ENCODE results near the gene SAT2.

The SAT2 gene

DNA sequence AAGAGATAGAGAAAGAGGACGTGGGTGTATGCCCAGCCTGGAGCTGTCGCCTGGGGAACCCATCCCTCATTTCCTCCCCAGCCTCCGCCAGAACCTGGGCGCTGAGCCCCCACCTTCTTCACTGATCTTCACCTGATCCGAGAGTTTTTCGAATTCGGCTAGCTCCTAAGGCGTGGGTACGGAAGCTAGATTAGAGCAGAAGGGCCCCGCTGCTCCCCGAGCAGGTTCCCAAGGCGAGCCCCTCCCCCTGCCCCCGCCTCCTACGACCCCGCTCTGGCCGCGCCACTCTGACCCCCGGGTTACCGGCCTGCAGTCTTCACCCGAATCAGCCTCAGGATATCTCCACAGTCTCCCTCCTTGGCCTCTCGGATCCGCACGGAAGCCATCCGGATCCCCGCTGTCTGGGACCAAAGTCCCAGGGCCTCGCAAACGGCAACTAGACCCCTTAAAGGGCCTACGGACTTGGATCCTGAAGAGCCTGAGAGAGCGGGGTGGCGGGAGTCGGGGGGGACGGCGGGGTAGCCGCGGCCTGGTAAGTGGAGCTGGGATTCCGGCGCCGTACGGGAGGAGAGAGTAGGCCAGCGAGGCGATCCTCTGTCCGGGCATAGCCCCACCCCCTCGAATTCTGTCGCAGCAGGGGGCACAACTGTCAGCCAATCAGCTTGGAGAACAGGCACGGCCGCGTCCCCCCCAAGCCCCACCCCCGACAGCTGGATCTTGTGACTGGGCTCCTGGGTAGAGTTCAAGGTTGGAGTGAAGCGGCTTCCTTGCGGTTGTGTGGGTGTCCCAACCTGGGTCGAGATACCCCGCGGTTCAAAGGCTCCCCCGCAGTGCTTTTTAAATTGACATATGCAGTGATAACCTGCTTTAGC, at the start of gene SAT2:
Gene SAT2 (minus strand): TSS at position 572 of the 872 bp plus-strand sequence. CDS start 186 bp downstream, at position 386.
- DNase-seq, result peak; percentile 87

DNA sequence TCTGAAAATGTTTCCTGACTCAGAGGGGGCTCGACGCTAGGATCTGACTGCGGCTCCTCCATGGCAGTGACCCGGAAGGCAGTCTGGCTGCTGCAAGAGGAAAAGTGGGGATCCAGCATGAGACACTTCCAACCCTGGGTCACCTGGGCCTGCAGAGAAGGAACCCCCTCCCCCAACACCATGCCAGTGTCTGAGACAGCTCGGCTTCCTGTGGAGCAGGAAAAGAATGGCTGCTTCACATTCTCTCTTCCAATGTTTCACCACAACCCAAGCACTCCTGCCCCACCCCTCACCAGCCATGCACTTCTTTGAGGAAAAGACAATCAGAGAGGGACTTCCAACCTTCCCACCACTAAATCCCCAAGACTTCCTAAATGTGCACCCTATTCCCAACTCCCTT, 48.9 kb upstream of the SAT2 start:
- DNase-seq, result no peak

DNA sequence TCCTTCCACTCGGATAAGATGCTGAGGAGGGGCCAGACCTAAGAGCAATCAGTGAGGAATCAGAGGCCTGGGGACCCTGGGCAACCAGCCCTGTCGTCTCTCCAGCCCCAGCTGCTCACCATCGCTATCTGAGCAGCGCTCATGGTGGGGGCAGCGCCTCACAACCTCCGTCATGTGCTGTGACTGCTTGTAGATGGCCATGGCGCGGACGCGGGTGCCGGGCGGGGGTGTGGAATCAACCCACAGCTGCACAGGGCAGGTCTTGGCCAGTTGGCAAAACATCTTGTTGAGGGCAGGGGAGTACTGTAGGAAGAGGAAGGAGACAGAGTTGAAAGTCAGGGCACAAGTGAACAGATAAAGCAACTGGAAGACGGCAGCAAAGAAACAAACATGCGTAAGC, 47.3 kb upstream of the SAT2 start:
- no peak for DNase-seq

GRCh38 chr17:7673239-7673638, 45.6 kb upstream of the SAT2 start:
- peak; percentile 77 for DNase-seq

DNA sequence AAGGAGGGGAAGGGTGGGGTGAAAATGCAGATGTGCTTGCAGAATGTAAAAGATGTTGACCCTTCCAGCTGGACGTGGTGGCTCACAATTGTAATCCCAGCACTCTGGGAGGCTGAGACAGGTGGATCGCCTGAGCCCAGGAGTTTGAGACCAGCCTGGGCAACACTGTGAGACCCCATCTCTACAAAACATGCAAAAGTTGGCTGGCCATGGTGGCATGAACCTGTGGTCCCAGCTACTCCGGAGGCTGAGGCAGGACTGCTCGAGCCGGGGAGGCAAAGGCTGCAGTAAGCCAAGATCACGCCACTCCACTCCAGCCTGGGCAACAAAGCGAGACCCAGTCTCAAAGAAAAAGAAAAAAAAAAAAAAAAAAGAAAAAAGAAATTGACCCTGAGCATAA, 40.9 kb upstream of the SAT2 start:
- no peak for DNase-seq

DNA sequence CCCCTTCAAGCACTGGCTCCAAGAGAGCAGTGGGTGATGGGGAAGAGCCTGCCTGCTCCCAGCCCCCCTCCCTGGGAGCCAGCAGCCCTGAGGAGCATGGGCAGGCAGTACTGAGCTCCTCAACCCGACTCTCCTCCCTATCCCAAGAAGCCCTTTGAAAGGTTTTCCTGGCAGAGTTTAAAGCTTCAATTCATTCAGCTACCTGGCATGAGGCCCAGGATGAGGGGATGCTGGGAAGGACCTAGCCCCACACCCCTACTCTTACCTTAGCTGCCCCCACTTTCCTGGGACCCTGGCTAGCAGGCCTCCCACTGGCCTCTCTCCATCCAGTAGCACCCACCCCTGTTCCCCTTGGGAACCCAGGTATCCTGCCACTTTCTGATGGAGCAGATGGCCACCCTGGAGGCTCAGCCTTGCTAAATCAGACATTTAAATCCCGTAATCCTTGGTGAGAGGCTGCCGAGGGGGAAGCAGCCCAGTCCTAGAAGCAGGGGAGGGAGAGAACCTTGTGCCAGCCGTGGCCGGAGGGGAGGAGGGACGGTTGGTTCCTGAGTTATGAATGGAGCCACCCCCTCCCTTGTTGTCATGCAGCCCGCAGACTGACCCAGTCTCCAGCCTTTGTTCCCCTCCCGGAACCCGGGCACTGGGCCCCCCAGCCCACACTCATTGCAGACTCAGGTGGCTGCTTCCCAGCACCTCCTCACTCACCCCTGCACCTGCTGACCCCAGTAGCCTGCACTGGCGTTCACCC, 40.2 kb upstream of the SAT2 start:
- DNase-seq, result no peak

DNA sequence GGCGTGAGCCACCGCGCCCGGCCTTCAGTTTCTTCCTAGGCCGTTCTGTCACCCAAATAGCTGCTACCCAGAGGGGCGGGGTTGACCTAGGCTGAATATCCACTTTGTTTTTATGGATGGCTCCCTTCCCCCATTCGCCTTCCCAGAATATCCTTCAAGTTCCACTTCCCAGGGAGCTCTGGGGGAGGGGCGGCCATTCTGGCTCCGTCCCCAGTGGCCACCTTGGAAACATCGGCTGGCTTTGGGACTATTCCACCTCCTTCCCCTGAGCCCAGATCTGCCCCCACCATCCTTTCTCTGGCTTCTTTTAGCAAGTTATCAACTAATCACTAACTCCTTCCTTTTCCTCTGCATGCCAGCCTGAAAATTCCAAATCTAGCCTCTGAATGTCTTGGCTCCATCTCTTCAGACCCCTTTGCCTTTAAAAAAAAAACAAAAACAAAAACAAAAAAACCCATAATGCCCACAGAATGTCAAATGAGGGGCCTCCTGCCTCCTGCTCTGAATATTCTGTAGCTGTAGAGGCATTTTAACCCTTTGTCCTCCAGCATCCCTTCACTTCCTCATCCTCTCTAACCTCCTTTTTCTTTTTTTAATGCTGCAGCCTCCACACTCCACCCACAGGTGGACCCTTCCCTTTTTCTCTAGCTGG, 29.5 kb upstream of the SAT2 start:
- no peak for DNase-seq

GRCh38 chr17:7655541-7655840, 27.9 kb upstream of the SAT2 start:
- no peak for DNase-seq

DNA sequence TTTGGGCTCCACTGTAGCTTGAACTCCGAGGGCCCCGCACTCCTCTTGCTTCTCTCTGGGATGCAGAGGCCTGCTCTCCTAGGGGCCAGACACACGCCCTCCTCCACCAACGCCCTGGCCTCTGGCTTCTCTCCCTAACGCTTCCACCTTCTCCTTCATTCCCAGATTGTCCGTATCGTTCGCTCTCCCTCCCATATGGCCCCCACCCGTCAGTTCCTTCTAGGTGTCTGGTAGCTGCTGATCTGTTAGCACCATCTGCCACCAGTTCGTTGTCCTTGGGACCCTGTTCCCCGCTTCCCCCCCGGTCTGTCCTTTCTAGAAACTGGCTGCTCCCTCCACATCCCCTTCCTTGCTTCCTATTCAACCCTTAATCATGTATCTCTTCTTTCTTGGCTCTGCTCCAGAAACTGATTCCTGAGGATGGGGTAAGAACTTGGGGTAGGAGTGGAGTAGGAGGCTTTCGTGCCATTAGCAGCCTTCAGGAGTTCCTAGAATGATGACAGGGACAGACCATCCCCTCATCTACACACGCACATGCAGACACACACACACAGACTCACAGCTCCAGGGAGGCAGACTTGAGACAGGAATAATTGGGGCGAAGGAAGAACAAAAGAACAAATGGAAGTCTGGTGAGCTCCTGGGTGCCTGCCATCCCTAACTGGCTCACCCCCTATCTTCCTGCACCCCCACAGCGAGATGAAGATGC, 27.4 kb upstream of the SAT2 start:
- DNase-seq, result no peak

DNA sequence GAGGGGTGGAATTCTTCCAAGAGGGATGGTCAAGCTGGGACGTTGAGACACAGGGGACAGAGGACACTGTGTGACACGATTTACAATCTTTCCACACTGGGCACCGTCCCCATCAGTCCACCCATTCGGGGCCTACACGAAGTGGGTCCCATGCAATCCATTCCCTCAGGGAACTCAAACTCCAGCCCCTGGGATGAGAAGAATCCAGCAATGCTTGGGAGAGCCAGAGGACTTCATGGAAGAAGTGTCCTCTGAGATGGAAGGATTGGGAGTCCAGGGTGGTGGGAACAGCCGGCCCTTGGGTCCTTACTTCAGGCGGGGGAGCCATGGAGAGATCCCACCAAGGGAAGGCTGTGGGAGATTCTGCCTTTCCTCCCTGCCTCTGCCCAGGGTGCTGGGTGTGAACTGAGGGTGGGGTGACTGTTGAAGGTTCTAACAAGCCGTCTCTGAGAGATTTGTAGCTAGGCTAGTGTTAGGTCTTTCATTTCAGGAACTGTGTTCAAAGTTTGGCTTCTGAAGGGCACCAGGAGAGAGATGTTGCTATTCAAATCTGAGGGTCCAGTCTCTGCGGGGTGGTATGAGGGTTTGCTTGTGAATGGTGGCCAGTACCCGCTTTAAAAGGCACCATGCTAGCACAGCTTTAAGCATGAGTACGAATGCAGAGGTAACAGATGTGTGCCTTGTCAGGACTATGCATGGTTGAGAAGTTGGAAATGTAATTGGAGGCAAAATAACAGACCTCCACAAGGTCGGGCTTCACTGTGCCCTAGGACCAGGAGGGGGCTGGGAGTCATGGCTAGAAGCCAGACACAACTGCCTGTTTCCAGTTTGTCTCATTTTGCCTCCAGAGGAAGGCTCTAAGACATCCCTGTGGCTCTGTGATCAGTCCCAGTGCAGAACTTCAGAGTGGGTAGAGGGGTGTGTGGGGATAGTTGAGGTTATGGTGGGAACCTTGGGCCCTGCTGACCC, 25.1 kb upstream of the SAT2 start:
- no peak for DNase-seq

DNA sequence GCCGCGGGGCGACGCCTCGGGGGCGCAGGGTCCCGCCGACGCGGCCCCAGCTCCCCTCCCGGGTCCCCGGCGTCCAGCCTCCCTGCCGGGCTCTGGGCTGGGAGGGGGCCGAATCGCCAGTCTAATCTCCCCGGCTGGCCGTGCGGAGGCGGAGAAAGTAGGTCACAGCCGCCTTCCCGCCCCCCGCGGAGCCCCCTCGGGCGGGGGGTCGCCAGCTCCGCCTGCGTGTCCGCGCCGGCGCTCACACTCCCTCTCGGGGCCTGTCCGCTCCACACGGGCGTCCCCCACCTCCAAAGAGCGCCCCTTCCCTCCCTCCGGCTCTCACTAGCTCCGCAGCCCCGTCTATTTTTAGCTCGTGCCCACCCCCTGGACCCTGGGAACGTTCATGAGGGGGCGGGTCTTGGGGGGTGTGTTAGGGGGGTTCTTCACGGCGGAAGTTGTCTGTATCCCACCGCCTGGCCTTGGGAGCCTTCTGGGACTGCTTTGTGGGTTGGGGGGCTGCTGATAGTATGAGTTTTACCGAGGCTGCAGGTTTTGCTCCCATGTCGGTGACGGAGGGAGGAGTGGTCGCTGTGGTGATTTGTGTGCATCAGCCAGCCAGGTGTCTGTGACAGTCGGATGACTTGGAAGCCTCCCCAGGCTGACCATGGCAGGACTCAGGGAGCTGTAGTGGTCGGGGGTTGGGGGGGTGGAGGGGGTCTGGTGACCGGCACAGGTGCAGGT, 24.2 kb upstream of the SAT2 start:
- no peak for DNase-seq

GRCh38 chr17:7651097-7651664, 23.6 kb upstream of the SAT2 start:
- no peak for DNase-seq

GRCh38 chr17:7650509-7651096, 23.0 kb upstream of the SAT2 start, which contains the start of gene ATP1B2:
ATP1B2 (plus strand) TSS chr17:7650926; CDS start chr17:7651519, 593 bp downstream.
- peak; percentile 76 for DNase-seq

GRCh38 chr17:7647018-7647417, 19.4 kb upstream of the SAT2 start:
- DNase-seq, result no peak

DNA sequence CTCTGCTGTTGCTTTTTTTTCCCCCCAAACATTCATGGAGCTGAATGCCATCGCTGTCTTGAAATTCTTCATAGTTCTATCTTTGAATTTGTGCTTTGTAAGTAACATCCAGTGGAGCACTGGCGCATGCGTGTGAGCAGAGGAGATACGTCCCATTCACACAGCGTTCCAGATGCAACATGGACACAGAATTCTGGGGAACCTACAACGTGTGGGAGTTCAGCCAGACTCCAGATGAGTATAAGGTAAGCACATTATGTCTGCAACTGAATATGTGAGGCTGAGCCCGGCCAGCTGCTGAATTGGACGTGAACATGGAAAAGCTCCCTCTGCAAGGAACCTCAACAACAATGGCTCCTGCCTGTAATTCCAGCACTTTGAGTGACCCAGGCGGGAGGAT, 18.8 kb upstream of the SAT2 start:
- DNase-seq, result no peak

DNA sequence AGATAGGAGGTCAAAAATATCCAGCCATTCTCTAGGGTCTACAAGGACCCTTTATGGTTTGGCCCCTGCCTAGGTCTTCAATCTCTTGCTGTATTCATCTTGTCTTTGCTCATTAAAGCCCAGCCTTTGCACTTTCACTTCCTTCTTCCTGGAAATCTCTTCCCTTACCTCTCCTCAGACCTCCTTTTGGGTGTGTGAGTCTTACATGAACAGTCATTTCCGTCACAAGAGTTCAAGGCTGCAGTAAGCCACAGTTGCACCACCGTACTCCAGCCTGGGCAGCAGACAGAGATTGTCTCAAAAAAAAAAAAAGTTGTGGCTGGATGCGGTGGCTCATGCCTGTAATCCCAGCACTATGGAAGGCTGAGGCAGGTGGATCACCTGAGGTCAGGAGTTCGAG, 17.2 kb upstream of the SAT2 start:
- no peak for DNase-seq

DNA sequence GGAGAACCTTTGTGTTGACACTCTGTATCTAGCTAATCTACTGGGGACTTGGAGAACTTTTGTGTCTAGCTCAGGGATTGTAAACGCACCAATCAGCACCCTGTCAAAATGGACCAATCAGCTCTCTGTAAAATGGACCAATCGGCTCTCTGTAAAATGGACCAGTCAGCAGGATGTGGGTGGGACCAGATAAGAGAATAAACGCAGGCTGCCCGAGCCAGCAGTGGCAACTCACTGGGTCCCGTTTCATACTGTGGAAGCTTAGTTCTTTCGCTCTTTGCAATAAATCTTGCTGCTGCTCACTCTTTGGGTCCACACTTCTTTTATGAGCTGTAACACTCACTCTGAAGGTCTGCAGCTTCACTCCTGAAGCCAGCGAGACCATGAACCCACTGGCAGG, 14.0 kb upstream of the SAT2 start:
- peak; percentile 20 for DNase-seq

GRCh38 chr17:7640783-7641182, 13.2 kb upstream of the SAT2 start:
- no peak for DNase-seq

DNA sequence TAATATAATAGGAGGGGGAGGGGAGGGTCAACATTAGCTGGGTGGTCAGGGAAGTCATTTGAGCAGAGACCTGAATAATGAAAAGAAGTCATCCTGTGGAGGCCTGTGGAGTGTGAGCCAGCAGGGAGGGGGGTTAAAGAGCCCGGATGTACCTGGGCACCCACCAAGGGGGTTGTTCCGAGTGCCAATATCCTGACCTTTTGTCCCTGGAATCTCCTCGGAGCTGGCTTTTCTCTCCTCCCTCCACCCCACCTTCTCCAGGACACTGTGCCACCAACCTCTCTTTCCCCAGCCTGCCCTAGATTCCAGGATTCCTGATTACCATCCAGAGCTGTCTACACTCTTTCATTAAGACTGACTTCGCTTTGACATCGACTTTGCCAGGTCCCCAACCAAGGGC, 8.5 kb upstream of the SAT2 start:
- no peak for DNase-seq

GRCh38 chr17:7634384-7634783, 6.8 kb upstream of the SAT2 start:
- DNase-seq, result peak; percentile 36

Measured in activated CD4-positive, alpha-beta T cell treated with anti-CD3 and anti-CD28 coated beads for 48 hours (primary cell).